ENCODE measurements around the gene GLRA3.
"Not testable (repeated sequence)": the region's sequence is repeated elsewhere in the genome, so short reads cannot be mapped to it uniquely, and the experiment has no call there.

The GLRA3 gene

DNA sequence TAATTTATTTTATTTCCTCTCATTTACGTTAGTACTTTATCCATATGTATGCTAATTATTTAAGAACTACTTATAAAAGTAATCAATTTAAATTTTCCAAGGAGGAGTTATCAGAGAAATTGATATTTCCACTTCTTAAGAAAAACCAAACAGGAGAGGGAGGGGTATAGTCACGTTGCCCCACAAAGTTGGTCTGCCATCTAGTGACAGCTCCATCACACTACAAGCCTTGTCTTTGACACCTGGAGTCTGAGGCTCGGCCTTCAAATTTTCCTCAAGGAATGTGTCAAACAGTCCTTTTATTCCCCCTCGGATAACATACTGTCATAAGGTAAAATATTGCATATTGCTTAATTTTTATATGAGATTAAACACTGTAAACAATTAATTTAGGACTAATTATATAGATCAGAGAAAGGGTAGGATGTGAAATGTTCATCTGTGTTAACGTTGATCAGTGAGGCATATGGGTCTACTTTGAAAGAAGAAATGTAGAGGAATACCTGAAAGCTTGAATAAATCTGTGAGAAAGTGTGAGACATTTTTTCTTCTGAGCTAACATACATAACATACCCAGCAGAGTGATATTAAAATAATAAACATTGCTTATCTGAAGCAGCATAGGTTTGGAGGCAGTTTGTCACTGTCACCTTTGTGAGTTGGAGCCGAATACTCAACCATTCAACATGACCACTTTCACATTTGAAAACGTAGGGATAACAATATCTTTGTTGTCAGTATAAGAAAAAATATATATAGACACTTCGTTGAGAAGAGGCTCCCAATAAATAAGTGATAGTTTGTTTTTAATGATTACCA is 114.4 kb downstream of the GLRA3 start:
- no peak for DNase-seq (ENCODE audit: low read depth in 2 of 2)

DNA sequence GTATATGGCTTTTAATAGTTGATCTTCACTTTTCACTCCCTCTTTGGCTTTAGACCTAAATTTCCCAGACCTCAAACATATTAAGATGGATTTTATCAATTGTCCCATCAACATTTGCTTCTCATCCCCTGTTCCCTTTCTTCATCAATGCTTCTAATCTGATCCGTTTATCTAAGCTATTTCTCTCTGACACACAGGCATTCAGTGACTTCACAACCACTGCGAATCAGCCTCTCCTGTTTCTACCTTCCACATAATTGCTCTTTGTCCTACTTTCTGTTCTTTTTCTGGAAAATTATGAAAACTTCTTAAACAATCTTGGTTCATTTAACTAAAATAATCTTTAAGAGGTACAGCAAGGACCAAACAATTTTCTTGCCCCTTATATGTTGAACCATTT is 115.2 kb downstream of the GLRA3 start:
- no peak for DNase-seq (ENCODE audit: low read depth in 2 of 2)

DNA sequence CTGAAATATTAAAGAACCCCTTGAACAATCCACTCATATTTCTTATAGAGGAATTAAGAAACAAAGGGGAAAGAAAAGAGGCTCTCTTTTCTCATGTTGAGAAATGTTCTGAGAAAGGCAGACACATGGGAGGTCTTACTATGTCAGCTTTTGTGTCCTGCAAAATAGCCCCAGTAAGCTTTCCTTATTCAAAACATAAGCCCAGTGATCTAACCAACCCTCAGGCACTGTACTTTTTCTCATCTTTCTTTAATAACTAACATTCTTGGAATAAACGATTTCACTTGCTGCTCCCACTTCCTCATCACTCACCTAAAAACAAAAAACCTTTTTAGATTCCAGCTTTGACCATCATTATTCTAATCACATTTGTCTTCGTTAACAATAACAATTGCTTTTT is 115.9 kb downstream of the GLRA3 start:
- DNase-seq (ENCODE audit: low read depth in 2 of 2) = no peak

DNA sequence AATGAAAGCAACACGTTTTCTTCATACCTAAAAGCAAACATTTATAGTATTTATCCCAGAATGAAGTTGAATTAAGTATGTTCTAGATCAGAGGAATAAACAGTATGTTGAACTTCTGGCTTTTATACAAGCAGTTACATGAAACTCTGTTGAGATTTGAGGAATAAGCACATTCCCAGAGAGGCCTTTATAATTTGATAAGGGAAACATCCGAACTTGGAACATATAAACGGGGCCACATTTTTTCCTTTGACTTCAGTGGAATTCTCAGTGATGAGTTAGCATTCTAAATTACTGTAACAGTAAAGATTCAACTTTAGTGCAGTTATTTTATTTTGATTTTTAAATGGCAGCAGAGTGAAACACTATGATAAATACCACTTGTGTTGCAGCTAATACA is 119.5 kb downstream of the GLRA3 start:
- DNase-seq (ENCODE audit: low read depth in 2 of 2) = no peak

DNA sequence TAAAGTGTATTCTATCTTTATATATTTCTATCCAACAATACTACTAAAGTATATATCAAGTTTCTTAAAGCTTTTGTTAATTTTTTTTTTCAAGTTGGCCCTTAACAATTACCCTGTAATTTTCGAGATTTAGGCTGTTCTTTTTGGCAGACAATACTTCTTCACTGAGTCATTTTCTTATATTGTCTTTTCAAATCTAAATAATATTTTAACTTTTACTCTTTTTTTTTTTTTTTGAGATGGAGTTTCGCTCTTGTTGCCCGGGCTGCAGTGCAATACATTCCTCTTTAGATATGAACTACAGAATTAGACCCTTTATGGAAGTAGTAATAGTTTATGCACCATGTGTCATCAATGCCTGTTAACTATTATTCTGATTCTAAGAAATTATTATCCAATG is 120.7 kb downstream of the GLRA3 start:
- no peak for DNase-seq (ENCODE audit: low read depth in 2 of 2)

DNA sequence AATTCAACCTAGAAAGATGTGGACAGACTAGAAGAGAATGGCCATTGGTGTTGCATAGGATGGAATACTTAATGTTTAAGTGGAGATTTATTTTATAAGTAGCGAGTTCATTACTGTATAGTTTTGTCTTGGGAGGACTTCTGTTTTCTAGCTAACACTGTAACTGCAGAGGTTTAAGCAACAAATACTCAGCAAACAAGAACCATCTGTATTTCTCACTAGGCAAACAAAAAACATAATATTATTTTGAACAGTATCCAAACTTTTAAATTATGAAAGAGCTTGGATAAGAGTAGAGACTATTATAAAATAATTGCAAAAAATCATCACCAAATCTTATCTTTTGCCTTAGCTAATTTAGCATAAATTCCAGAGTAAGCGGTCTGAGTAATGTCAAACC is 121.1 kb downstream of the GLRA3 start:
- no peak for DNase-seq (ENCODE audit: low read depth in 2 of 2)

DNA sequence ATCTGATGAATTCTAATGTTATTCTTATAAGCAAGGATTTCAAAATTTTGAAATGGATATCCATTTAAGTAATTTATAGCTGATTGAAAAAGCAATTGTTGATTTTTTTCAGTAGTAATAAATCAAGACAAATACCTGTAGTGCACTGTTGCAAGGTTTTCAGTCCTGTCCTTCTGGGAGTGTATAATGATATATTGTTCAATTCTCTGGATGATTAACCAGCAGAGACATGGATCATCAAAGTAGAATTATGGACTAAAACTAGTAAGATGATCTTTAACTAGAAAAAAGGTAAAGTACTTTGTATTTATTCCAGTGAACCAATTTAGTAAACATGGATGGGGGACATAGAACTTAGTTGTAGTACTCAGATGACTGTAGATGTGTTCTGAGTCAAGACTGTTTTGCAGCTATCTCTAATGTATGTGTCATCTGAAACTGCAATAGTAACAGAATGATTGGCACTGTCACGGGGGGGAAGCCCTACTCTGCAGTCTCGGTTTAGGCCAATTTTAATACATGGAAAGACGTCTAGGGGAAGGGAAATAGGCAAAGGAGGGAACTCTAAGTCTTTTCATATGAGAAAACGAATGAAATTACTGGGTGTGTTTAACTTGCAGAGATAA is 121.9 kb downstream of the GLRA3 start:
- DNase-seq (ENCODE audit: low read depth in 2 of 2) = no peak

DNA sequence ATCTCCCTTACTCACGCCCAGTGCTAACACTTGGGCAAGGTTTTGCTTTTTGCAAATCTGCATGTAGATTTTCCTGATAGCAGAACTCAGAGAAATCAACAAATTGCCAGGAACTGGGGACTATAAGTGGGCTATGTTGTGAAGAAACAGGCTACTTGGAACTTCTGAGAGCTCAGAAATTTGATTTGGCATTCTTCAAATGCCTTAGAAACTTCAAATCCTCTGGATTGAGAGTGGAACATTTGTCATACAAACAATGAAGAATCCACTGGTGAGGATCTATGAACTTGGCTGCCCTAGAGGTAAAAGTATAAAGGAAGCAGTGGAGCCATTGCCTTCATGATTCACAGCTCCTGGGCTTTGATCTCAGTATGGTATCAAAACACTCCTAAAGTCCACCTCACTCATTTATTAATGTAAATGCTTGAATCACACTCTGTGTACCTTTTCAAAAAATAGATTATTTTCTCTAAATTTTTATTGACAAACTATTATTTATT is 126.0 kb downstream of the GLRA3 start:
- no peak for DNase-seq (ENCODE audit: low read depth in 2 of 2)

DNA sequence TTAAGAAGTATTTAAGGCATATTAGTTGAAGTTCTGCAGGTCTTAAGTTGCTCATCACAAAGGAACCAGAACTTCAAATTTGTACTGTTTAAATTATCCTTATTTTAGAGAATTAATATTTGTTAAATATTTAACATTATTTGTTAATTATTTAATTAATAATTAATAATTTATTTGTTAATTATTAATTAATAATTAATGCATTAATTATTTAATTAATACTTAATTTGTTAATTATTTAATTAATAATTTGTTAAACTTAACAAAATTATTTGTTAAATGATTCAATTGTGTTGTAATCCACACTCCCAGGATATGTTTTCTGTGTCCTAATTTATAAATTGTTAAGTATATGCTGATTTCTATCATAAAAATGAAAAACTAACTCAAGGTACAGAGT is 129.4 kb downstream of the GLRA3 start:
- DNase-seq (ENCODE audit: low read depth in 2 of 2) = no peak

DNA sequence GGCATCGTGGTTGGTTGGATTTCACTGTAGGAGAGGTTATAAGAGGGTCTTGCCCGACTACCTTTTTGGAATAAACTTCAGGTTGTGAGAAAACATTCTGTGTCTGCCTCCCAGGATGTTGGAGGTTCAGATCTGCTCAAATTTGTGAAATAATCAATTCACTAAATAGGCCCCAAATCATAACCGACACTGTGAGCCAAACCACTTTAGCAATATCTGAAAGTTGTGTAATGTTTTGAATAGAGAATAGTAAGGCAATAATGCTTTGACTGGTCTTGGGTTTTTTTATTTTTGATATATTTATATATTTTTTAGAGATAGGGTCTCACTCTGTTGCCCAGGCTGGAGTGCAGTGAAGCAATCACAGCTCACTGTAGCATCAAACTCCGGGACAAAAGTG is 131.2 kb downstream of the GLRA3 start:
- DNase-seq (ENCODE audit: low read depth in 2 of 2) = no peak

DNA sequence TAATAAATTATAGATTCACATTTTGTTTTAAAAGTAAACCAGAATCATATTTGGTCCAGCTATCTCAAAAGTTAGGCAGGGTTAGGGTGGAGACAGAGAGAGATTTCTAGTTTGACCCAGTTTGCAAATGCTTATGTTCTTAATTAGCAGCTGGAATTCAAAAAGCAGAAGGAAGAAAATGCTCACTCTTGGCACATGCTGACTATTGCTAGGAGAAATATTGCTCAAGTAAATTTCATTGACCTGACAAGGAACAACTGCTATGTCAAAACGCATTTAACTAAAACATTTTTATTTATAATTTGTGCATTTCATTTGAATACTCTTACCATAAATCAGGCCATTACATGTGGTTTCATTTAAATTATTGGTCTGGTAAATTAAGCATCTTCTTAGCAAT is 131.8 kb downstream of the GLRA3 start:
- no peak for DNase-seq (ENCODE audit: low read depth in 2 of 2)

DNA sequence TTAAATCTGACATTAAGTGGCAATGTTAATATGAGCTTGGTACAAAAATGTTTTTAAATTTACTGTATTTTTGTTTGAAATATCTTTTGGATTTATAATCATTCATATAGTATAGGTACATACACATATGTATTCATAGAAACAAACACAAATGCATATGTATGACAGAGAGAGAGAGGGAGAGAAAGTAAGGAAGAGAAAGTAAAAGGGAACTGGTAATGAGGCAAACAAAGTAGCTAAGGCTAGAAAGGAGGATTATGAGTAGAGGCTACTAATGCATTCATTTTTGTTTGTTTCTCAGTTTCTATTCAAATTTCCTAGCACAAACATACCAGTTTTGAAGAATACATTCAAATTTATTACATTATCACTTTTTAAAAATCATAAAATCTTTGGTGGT is 132.4 kb downstream of the GLRA3 start:
- no peak for DNase-seq (ENCODE audit: low read depth in 2 of 2)

DNA sequence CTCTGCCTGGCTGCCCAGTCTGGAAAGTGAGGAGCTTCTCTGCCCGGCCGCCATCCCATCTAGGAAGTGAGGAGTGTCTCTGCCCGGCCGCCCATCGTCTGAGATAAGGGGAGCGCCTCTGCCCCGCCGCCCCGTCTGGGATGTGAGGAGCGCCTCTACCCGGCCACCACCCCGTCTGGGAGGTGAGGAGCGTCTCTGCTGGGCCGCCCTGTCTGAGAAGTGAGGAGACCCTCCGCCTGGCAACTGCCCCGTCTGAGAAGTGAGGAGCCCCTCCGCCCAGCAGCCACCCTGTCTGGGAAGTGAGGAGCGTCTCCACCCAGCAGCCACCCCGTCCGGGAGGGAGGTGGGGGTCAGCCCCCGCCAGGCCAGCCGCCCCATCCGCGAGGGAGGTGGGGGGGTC is 137.2 kb downstream of the GLRA3 start:
- not testable (repeated sequence) for DNase-seq (ENCODE audit: low read depth in 2 of 2)

DNA sequence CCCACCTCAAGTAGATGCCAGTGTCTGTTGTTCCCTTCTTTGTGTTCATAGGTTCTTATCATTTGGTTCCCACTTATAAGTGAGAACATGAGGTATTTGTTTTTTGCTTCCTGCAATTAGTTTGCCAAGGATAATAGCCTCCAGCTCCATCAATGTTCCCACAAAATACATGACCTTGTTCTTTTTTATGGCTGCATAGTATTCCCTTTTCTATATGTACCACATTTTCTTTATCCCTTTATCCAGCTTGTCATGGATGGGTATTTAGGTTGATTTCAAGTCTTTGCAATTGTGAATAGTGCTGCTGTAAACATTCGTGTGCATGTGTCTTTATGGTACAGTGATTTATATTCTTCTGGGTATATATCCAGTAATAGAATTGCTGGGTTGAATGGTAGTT is 138.4 kb downstream of the GLRA3 start:
- no peak for DNase-seq (ENCODE audit: low read depth in 2 of 2)

DNA sequence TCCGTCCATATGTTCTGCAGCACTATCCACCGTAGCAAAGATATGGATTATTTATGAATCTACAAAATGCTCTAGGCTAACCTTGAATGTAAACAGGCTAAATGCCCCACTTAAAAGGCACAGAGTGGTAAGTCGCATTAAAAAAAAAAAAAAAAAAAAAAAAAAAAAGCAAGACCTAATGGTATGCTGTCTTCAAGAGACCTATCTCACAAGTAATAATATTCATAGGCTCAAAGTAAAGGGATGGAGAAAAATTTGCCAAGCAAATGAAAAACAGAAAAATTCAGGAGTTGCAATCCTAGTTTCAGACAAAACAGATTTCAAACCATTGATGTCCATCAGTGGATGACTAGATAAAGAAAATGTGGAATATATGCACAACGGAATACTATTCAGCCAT is 139.4 kb downstream of the GLRA3 start:
- DNase-seq (ENCODE audit: low read depth in 2 of 2) = no peak

DNA sequence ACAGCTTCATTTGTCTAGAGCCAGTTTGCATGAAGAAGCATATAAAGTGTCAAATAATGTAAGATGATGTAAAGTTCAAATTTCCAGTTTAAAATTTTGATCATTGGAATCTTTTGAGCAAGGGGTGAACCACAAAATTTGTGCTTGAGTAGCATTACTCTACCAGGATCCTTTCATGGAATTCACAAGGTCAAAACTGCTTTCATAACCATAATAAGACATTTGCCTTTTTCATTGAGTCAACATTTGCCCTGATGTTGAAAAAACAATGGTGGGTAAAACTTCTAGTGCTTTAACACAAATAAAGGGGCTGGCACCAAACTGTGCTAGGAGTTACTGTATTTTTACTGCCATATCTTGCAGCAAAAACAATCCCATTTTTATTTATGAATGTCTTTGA is 142.2 kb downstream of the GLRA3 start:
- no peak for DNase-seq (ENCODE audit: low read depth in 2 of 2)

DNA sequence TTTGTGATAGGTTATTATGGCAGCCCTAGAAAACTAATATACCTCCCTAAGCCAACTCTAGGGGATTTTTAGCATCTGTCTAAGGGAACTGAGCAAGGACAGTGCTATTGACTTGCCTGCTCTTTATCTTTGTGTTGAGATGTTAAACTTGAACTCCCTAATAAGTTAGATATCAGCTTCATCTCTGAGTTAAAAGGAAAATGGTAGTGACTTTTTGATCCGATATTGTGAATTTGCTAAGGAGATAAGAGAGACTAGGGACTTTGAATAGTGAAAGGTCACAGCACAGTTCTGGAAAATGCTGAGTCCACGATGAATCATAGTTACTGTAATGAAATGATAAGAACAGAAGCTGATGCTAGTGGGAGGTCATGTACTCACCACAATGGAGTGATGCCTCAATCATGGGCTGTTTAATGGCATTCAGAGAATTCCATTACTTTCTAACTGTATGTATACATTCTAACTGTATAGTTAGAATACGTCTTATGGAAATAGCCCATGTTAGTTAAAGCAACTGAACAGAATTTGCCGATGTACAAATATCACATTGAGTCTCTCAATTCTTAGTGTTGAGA is 147.2 kb downstream of the GLRA3 start:
- no peak for DNase-seq (ENCODE audit: low read depth in 2 of 2)

DNA sequence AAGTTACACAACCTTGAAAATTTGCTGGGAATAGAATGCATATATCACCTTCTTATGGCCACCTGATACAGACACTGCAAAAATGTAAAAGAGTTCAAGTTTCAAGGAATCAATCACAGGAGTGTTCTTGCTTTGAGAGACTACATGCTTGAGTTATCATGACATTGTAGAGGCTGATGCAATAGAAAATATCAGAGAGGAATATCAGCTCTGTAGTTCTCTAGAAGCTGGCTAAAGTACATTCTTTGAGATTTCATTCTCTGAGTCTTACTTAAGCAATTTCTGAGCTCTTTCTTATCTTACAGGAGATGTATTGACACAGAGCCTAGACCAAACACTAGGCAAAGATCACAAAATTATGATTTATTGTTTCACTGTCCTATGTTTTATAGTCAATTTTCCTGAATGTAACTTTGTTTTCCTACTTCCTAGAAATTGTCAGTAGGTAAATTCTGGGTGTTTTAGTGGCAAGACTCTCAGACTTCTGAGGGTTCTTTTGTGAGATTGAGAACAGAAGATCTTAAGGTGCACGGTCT is 154.7 kb downstream of the GLRA3 start:
- DNase-seq (ENCODE audit: low read depth in 2 of 2) = no peak

DNA sequence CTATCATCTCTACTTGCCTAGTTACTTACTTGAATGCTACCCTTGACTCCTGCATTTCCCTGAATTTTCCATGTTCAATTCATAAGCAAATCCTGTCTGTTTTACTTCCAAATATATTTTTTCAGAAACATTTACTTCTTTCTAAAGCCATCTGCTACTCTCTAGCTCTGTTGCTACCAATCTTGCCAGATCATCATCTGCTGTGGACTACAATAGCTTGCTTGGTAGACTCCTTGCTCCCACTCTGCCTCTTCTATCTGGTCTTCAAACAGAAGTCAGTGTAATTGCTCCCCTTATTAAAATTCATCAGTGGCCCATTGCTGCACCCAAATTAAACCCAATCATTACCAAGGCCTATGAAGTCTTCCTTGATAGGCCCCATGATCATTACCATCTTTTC is 155.2 kb downstream of the GLRA3 start:
- no peak for DNase-seq (ENCODE audit: low read depth in 2 of 2)

DNA sequence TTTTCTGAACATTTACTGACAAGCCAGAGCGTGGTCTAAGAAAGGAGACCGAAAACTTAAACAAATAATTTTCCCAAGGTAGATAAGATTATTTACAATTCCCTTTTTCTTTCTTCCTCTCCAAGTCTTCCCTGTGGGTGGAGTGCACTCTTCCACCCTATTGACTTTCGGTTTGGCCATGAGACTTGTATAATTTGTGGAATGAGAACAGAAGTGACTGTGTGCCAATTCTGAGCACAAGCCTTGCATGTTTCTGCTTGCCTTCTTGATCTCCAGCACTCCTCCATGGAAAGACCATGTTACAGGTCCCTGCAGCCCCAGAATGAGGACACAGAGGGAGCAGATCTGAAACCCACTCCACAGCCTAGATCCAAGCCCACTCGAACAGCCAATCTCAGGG is 156.8 kb downstream of the GLRA3 start:
- no peak for DNase-seq (ENCODE audit: low read depth in 2 of 2)

DNA sequence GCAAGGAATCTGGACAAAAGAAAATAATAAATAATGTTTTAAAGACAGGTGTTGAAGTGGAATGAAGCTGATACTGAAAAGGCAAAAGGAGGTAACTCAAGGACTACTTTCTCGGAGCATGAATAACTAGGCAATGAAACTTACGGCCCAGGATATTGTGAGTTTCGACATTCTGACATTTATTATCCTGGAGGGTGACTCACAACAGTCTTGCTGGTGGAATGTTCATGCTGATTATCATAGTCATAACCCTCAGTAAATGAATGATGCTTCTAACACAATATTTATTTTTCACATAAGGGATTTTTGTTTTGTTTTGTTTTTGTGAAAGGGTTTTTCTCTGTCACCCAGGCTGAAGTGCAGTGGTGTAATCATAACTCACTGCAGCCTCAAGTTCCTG is 159.8 kb downstream of the GLRA3 start:
- DNase-seq (ENCODE audit: low read depth in 2 of 2) = no peak

DNA sequence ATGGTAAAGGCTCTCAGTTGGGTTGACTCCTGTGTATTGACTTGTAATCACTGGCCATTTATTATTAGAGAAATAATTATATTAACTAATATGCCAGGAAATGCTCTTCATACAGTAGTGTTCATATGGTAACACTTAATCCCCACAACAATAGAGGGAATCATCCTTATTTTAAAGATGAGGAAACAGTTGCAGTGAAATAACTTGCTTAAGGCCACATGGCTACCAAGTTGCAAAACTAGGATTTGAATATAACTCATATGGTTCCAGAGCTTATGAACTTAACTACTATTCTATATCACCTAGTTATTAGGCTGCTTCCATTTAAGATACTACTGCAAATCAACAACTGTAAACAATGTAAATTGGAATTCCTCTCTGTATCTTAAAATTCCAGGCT is 163.2 kb downstream of the GLRA3 start:
- DNase-seq (ENCODE audit: low read depth in 2 of 2) = no peak

DNA sequence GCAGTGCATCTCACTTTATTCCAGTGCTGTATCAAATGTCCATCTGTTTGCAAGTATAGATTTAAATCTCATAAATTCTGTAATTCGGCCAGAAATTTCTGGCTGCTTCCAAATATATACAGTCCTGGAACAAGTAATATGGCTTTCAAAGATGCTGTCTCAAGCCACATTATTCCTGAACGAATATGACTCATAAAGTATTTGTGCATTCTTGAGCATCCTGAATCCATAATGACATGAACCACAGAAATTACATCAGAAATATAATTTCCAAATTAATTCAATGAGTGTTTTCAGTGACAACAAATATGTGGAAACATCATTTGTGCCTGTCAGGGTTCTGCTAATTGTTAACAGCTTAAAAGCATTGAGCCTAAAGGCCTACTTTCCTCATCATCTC is 165.8 kb downstream of the GLRA3 start:
- no peak for DNase-seq (ENCODE audit: low read depth in 2 of 2)

Measured in stimulated activated CD8-positive, alpha-beta memory T cell treated with anti-CD3 and anti-CD28 coated beads, Interleukin-7, amount 100 ng/mL, for 1 hour (primary cell).